Right kidney (tissue), 1 donor: ENCODE data around the gene WDR45B.
"Not testable (repeated sequence)": the region's sequence is repeated elsewhere in the genome, so short reads cannot be mapped to it uniquely, and the experiment has no call there.

ENCODE experiments used
- DNase-seq: peaks from one replicate; pipeline ENCODE4 v3.0.0-alpha.2; 2016

WDR45B gene

DNA sequence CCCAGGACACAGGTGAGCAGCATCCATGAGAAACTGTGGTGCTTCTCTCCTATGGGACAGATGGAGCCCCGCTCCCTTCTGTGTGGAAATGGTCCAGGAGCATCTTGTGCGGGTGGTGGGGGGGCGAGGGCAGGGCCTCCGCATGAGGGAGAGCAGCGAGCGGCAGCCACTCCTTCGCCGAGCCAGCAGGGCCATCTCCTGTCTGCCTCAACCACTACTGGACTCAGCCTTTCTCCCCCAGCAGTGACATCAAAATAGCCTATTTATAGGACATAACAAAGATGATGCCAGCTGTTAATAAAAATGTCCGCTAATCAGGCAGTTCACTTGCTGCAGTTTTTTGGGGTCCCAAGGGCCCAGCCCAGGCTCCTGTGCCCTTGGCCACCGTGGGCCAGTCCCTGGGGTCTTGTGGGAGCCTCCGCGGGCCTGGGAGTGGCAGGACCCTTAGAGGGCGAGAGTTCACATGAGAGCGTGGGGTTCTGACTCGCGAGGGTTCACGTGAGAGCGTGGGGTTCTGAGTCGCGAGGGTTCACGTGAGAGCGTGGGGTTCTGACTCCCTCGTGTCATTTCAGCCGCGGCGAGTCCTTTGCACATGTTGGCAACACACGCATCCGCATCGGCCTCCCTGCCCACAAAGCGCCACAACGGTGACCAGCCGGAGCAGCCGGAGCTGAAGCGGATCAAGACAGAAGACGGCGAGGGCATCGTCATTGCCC is 47.4 kb downstream of the WDR45B start:
- DNase-seq, result no peak

DNA sequence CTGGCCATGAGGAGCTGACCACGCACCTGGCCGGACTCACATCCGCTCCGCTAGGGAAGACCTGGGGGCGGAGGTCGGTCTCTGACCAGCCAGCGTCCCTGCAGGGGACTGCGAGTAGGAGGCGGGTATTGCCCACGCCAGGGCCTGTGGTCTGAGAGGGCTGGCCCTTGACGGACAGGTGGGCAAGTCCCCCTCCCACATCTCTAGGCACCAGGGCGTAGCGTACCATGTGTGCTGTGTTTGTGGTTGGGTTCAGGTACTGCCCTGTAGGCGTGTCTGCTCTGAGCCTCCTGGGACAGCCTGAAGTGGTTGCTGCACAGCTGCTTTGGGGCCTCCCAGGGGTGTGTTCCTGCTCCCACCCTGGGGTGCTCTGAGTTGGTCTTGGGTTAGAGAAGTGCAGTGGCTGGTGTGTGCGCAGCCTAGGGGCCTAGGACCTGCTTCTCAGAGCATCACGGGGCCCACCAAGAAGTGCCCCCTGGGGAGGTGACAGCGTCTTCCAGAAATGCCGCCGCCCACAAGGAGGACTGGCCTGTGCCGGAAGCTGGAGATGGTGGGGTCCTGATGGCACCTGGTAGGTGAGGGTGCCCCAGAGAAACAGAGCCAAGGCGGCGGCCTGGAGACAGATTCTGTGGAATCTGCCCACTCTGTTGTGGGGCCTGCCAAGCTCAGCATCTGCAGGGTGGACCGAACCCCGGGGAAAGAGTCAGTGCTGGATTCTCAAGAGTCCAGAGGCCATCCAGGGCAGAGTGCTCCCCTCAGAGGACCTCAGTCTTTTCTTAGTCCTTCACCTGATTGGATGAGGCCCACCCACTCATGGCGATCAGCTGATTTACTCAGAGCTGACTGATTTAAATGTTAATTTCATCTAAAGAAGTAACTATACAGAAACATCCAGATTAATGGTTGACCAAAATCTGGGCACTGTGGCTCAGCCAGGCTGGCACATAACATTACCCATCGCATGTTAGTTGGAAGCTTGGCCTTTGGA is 48.3 kb downstream of the WDR45B start:
- no peak for DNase-seq

DNA sequence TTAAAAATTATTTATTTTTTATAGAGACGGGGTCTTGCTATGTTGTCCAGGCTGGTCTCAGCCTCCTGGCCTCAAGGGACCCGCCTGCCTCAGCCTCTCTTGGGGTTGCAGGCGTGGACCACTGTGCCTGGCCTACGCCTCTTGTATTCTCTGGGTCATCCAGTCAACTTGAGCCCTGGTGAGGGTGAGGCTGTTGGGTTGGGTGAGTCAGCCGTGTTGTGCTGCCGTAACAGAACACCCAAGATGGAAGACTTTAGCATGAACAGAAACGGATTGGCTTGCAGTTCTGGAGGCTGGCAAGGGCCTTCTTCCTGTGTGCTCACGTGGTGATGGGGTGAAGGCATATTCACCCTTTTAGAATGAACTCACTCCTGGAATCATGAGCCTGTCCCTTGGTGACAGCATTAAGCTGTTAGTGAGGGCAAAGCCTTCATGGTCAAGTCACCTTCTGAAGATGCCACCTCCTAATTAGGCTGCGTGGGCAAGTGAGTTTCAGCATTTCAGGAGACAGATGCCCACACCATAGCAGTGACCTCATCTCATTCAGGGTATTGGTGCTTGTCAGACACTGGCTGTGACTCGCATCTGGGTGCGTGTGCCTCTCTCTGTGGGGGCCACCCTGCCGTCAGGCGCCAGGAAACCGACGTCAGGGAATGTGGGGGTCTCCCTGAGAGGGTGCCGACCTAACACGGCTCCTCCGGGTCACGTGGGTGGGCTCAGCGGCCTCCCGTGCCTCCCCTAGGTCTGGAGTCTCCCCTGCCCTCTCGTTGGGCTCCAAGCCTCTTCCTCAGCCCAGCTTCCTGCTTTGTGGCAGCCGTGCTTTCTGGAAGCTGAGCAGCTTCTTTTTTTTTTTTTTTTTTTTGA is 49.8 kb downstream of the WDR45B start:
- DNase-seq, result no peak

DNA sequence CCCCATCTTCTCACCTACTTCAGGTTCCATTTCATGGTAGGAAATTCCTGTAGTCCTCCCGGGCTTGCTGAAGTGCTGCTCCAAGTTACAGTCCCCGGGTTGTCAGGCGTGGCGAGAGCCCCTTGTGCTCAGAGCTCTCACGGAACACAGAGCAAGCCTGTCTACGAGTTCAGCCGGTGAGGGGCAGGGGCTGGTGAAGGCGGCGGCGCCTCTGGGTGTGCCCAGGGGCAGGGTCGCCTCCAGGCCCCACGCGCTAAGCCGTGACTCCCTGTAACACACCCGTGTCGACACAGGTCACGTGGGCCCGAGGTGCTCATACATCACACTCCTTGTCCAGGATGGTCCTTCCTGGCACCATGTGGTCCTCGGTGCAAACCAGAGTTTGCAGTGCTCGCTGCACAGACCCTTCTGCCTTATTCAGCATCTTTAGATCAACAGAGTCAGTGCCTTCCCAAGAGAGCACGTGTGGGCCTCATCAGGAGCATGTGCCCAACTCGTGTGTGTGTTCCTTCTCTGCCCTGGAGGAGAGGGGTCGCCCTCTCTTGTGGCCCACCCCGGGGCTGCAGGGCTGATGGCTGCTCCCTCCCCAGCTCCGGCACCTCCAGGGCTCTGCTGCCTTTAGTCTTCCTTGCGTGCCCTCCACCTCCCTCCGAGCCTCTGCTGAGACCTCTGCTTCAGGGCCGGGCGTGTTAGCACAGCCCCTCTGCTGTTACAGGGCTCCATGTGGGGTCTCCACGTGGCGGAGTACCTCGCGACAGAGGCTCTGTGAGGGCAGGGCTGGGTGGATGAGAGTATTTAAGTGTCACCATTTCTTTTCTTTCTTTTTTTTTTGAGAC is 51.2 kb downstream of the WDR45B start:
- DNase-seq, result no peak

DNA sequence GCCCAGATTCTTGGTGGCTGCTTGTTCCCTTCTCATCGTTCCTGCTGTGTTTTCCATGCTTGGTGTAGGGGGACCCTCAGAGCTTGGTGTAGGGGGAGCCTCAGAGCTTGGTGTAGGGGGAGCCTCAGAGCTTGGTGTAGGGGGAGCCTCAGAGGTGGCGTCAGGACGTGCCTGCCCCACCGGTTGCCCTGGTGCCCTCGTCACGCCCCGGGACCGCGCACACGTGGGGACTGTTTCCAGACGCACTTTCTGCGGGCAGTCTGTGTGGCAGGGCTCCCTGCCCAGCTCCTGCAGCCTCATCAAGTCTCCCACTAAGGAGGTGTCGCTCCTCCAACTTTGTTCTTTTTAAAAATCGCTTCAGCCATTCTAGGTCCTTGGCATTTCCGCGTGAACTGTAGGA is 51.9 kb downstream of the WDR45B start:
- DNase-seq, result no peak

DNA sequence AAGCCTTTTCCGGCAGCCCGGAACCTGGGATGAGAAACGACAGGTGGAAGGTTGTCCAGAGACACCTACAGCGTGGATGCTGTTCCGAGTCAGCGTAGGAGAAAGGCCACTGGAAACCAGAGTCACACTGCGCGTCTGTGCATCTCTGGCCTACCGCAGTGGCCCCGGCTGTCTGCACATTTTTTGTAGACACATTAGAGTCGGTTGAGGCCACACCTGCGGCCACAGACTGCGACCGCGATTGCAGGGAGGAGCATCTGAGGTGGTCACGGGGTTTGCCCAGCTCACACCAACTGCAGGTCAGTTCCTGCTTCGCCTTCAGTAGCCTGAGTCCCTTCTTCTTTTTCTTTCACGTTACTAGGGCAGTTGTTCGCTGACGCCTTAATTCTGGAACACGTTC is 52.4 kb downstream of the WDR45B start:
- DNase-seq, result no peak

DNA sequence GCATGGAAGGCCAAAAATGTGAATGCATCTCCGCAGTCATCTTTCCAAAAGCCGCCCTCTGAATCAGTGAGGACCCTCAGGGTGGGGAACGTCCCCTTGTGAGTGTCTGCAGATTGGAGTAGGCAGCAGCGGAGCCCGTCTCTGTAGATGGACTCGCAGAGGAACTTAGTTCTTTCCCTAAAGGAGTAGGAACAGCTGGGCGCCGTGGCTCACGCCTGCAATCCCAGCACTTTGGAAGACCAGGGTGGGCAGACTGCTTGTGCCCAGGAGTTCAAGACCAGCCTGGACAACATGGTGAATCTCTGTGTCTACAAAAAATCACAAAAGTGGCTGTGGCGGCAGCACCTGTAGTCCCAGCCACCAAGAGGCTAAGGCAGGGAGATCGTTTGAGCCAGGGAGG is 53.7 kb downstream of the WDR45B start:
- no peak for DNase-seq

DNA sequence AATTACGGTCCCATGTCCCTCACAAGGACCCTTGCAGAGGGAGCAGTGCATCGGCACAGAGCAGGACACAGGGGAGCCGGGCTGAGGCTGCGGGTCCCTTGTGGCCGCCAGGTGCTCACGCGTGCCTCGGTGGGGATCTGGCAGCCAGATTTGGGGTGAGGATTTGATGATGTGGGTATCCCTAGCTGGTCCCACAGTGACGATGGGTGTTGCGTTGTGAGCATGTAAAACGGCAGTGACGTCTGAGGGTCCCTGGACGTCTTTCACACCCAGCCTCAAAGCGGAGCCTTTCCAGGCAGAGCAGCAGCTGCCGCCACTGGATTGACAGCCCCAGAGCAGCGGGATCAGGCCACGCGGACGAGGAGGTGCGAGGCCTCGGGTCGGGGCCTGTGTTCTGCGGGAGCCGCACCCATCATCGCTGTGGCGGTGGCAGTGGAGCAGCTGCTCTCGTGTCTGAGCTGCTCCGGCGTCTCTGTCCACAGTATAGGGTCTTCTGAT is 54.6 kb downstream of the WDR45B start:
- no peak for DNase-seq

DNA sequence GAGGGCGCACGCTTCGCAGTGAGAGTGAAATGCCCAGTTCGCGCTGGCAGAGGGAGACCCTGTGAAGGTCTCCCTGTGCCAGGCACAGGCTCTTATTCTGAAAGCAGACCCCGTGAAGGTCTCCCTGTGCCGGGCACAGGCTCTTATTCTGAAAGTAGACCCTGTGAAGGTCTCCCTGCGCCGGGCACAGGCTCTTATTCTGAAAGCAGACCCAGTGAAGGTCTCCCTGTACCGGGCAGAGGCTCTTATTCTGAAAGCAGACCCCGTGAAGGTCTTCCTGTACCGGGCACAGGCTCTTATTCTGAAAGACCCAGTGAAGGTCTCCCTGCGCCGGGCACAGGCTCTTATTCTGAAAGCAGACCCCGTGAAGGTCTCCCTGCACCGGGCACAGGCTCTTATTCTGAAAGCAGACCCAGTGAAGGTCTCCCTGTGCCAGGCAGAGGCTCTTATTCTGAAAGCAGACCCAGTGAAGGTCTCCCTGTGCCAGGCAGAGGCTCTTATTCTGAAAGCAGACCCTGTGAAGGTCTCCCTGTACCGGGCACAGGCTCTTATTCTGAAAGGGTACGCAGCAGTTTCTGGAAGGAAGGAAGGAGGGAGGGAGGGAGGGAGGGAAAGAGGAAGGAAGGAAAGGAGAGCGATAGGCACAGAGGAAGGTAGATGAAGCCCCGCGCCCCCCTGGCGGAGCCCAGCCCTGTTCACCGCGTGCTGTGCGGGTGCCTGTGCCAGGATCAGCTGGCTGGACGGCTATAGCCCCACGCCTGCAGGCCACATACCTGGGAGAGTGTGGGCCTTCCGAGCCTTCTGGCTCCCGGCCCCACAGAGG is 55.3 kb downstream of the WDR45B start:
- peak; percentile 71 for DNase-seq

DNA sequence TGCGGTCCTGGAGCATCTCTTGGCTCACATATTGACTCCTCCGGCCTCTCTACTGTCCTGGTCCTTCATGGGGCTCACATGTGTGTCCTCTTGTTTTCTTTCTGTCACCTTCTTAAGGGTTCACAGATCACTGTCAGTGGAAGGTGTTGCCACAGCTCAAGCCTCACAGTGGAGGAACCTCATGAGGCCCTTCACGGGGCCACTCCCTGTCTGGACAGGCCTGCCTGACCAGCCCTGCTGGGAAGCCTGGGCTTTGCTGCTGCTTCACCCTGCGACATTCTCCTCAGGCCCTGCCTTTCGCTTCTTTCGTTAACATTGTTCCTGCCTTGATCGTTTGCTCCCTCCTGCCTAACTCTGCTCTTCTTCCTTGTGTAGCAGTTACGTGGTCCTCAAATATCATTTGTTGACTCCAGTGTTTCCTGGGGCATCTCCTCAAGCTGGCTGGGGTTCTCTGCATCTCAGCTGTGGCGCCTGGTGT is 55.9 kb downstream of the WDR45B start:
- no peak for DNase-seq

DNA sequence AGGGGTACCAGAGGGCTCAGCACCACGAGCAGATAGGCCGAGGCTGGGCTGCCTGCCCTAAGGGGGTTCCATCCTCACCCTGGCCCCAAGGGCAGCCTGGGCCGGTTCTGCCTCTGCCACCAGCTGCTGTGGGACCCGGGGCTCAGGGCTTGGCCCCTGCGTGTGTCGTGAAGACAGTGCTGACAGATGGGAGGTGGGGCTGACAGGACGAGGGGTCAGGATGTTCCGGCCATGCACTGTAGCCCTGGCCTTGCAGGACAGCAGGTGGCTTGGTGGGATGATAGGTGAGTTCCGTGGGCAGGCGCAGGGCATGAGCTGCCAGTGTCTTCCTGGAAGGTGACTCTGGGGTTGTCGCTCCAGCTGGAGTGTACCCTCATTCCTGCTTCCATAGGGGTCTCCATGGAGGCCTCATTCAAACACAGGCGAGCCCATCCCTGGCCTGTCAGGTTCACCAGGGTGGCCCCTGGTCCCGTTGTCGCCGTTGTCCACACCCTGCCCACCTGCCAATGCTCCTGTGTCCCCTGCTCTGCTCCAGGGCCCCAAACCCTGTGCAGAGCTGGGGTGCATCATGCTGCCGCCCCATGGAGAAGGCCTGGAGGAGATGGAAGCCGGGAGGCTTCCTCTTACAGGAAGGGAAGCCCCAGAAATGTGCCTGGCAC is 57.2 kb downstream of the WDR45B start:
- DNase-seq, result no peak

DNA sequence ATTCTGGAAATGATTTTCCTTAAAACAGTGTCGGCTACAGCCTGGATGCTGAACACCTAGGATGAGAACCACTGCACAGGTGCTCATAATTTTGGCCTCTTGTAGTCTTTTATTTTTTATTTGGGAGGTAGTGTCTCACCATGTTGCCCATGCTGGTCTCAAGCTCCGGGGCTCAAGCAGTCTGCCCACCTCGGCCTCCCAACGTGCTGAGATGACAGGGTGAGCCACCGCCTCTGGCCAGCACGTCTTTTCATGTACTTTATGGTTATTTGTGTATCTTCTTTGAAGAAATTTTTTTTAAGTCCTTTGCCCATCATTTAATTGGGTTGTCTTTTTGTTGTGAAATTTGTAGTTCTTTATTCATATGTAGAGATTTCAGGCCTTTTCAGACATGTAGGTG is 58.0 kb downstream of the WDR45B start:
- DNase-seq, result no peak

DNA sequence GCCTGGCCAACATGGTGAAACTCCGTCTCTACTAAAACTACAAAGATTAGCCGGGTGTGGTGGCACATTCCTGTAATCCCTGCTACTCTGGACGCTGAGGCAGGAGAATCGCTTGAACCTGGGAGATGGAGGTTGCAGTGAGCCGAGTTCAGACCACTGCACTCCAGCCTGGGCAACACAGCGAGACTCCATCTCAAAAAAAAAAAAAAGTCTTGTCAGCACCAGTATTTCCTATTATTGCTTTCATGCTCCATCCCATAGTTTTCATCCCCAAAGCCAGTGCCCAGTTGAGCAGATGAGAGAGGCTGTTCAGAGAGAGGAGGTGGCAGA is 58.4 kb downstream of the WDR45B start:
- DNase-seq, result no peak

DNA sequence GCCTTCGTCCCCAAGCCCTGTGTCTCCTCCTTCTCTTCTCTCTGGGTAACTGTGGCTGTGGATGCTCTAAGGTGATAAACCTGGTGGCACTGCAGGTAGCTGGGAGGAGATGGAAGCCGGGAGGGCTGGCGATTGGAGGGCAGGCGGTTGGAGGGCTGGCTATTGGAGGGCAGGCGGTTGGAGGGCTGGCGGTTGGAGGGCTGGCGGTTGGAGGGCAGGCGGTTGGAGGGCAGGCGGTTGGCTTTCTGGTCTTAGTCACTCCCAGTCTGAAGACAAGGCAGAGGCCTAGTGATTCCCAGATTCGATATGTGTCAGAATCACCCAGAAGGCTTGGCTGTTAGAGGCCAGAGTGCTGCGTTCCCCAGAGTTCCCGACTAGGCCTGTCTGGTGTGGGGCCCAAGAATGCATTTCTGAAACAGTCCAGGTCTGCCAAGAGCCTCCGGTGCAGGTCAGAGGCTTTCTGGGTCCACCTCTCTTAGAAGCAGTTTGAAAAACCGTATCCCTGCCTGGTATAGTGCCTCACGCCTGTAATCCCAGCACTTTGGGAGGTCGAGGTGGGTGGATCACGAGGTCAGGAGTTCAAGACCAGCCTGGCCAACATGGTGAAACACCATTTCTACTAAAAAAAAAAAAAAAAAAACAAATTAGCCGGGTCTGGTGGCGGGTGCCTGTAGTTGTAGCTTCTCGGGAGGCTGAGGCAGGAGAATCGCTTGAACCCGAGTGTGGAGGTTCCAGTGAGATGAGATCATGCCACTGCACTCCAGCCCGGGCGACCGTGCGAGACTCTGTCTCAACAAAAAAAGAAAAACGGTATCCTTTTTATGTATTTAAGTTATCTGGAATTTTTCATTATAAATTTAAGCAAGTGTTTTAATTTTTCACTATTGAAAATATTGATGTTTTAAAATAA is 59.7 kb downstream of the WDR45B start:
- DNase-seq, result no peak

DNA sequence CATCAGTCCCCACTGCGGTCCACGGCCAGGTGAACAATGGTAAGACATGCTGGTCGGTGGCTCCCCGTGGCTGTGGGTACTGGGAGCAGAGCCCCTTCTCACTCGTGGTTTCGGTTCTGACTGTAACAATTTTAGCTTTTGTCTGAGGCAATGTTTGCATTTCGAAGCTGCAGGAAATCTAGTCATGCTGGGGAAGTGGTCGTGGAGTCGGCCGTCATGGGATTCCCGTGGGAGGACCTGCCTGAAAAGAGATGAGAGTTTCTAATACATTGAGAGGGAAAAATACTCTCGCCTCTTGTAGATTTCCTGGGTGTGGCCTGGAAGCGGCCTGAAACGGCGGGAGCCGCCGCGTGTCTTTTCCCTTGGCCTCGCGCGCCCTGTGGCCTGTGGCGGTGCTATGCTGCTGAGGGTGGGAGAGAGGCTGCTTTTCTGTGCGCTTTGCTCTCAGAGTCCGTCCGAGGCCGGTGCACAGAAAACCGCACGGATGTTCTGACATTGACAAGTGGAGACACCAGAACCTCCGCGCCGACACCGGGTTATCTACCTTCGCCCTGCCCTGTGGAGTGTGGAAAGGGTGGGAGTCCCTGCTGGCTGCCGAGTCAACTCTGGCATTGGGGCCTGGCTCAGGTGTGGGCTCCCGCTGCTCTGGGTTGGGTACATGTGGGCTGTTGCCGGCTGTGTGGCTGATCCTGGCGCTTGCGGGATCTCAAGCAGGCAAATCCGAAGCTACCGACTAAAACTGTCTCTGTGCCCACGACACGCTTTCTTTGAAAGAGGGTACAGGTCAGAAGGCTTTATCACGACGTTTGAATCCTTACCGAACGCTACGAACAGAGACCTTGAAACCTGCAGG is 60.8 kb downstream of the WDR45B start:
- DNase-seq, result no peak

DNA sequence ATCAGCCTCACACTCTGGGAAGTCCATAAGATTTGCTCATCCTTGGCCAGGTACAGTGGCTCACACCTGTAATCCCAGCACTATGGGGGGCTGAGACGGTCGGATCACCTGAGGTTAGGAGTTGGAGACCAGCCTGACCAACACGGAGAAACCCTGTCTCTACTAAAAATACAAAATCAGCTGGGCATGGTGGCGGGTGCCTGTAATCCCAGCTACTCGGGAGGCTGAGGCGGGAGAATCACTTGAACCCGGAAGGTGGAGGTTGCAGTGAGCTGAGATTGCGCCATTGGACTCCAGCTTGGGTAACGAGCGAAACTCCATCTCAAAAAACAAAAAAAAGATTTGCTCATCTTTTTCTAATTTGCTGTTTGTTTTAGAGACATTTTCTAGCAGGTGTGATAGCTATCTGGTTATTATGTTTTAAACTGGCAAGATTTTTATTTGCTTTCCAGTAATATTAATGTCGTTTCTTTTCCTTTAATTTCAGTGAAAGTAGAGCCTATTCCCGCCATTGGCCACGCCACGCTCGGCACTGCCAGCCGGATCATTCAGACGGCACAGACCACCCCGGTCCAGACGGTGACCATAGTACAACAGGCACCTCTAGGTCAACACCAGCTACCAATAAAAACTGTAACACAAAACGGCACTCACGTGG is 61.5 kb downstream of the WDR45B start:
- no peak for DNase-seq

DNA sequence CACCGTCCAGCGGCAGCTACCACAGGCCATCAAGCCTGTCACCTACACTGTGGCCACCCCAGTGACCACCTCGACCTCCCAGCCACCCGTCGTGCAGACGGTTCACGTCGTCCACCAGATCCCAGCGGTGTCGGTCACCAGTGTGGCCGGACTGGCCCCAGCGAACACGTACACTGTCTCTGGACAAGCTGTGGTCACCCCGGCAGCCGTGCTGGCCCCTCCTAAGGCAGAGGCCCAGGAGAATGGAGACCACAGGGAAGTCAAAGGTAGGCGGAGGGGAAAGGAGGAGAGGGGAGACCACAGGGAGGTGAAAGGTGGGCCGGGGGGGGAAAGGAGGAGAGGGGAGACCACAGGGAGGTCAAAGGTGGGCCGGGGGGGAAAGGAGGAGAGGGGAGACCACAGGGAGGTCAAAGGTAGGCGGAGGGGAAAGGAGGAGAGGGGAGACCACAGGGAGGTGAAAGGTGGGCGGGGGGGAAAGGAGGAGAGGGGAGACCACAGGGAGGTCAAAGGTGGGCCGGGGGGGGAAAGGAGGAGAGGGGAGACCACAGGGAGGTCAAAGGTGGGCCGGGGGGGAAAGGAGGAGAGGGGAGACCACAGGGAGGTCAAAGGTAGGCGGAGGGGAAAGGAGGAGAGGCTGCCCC is 62.2 kb downstream of the WDR45B start:
- DNase-seq, result not testable (repeated sequence)
